Measurements from ENCODE around the gene MS4A4A. TPM values are rescaled to one million over a fixed set of nuclear protein-coding genes. Genes with fewer than 3 reads are reported as not detected.

Gene MS4A4A
- total and polyA plus RNA-seq, 10 of the 15 experiments (the other 5 are each of a cell fraction or from before 2014, with no cell fraction given) = 0.10 to 2.4 (median 0.68) TPM

DNA sequence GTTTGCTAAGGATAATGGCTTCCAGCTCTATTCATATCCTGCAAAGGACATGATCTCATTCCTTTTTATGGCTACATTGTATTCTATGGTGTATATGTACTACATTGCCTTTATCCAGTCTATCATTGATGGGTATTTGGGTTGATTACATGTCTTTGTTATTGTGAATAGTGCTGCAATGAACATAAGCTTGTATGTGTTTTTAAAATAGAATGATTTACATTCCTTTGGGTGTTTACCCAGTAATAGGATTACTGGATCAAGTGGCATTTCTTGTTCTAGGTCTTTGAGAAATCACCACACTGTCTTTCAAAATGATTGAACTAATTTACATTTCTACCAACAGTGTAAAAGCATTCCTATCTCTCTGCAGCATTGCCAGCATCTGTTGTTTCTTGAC is 40.6 kb downstream of the MS4A4A start:
- no peak overlapping the region for H3K4me3 ChIP-seq
- H3K9me3 ChIP-seq (replicated peaks; ENCODE audit: control insufficient read depth, insufficient read depth, low read length) = peaks cover 10% of the 10 kb centered on the region
- no peaks in the 10 kb centered on the region for H3K79me2 ChIP-seq (ENCODE audit: control insufficient read depth, insufficient read depth, low read length)
- intact Hi-C loops (cut with micrococcal nuclease; ENCODE audit: unreplicated experiment) (no loop called here), in situ Hi-C loops (cut with MboI) (no loop called here)
- BruUV-seq (replicated peaks) = no TSS peak
- TF ChIP-seq ZNF24 (IDR thresholded peaks at IDR 0.05) (no peak), KDM1A (IDR thresholded peaks at IDR 0.05; ENCODE audit: borderline replicate concordance) (no peak), STAT1 (conservative IDR thresholded peaks at IDR 0.05) (no peak), YY1 (IDR thresholded peaks at IDR 0.05; ENCODE audit: low read depth, low read length) (no peak), ATF3 (IDR thresholded peaks at IDR 0.05; ENCODE audit: borderline replicate concordance, extremely low read depth, low read depth, low read length) (no peak), MTA3 (IDR thresholded peaks at IDR 0.05; ENCODE audit: borderline replicate concordance, low read length) (no peak)
- TF ChIP-seq, protein P1, sequence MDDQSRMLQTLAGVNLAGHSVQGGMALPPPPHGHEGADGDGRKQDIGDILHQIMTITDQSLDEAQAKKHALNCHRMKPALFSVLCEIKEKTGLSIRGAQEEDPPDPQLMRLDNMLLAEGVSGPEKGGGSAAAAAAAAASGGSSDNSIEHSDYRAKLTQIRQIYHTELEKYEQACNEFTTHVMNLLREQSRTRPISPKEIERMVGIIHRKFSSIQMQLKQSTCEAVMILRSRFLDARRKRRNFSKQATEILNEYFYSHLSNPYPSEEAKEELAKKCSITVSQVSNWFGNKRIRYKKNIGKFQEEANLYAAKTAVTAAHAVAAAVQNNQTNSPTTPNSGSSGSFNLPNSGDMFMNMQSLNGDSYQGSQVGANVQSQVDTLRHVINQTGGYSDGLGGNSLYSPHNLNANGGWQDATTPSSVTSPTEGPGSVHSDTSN (IDR thresholded peaks at IDR 0.05; ENCODE audit: insufficient replicate concordance, low read depth, low read length) = no peak
- H3K27me3 ChIP-seq (replicated peaks in 1 of 2; ENCODE audit: control insufficient read depth in 2 of 2, insufficient read depth in 2 of 2, low read length in 1 of 2) = no peaks in the 10 kb centered on the region
- H3K4me2 ChIP-seq (ENCODE audit: control insufficient read depth, insufficient read depth) = no peak overlapping the region
- CTCF ChIA-PET = interaction anchor here (0.9 to 11.9 kb wide), 3 partner anchors 13 to 136 kb away, joined by 3 to 93 read pairs (median 4); no protein-coding TSS in a partner anchor
- no peaks in the 10 kb centered on the region for H3K36me3 ChIP-seq (ENCODE audit: control insufficient read depth in 2 of 2, insufficient read depth in 2 of 2, low read length in 1 of 2)
- peaks cover 14% of the 10 kb centered on the region; the same call in 1 of the 2 replicates for H3K4me1 ChIP-seq (ENCODE audit: control insufficient read depth, insufficient read depth, low read length)
- POLR2A ChIA-PET = no interaction called here
- SMC1A ChIA-PET (ENCODE audit: uncharacterized antibody, unreplicated experiment) = interaction anchor here (0.7 to 4.6 kb wide), 4 partner anchors 15 to 56 kb away, joined by 3 to 17 read pairs (median 6); no protein-coding TSS in a partner anchor
- RAD21 ChIA-PET (ENCODE audit: unreplicated experiment) = no interaction called here
- H4K20me1 ChIP-seq (ENCODE audit: control insufficient read depth, insufficient read depth) = no peaks in the 10 kb centered on the region
- no peak for DNase-seq (ENCODE audit: low read depth, low spot score)
- H3K27ac ChIP-seq (ENCODE audit: control insufficient read depth, insufficient read depth) = no peak overlapping the region
- H2AFZ ChIP-seq (ENCODE audit: control insufficient read depth, low read depth, low read length) = no peak overlapping the region
- no peak for FAIRE-seq
- ATAC-seq = no peak
- H3K9ac ChIP-seq (ENCODE audit: control insufficient read depth, insufficient read depth, low read length) = no peak overlapping the region

Measured in GM12878 (cell line).